ENCODE results near the gene POLR1A.

Gene POLR1A

GRCh38 chr2:86078774-86079545, 26.7 kb downstream of the POLR1A start:
- Mint-ChIP-seq H3K4me1 (ENCODE audit: low read depth) (peaks cover 28% of the 10 kb centered on the region), H3K36me3 (ENCODE audit: low read depth) (peaks cover 98% of the 10 kb centered on the region), H3K27ac (peak overlapping the region; percentile 33)

GRCh38 chr2:86075886-86076285, 29.8 kb downstream of the POLR1A start:
- Mint-ChIP-seq H3K4me3 (no peak overlapping the region), H3K27ac (no peak overlapping the region), H3K36me3 (ENCODE audit: low read depth) (peaks cover 100% of the 10 kb centered on the region), H3K9me3 (no peaks in the 10 kb centered on the region), H3K4me1 (ENCODE audit: low read depth) (peaks cover 26% of the 10 kb centered on the region), H3K27me3 (no peaks in the 10 kb centered on the region)
- no peak for DNase-seq

More at GRCh38 chr2:86078774-86079545, 26.7 kb downstream of the POLR1A start:
- no peak overlapping the region for H3K4me3 Mint-ChIP-seq
- no peak for DNase-seq
- H3K27me3 Mint-ChIP-seq = no peaks in the 10 kb centered on the region
- no peaks in the 10 kb centered on the region for H3K9me3 Mint-ChIP-seq

- DNase-seq = no peak
- Mint-ChIP-seq H3K36me3 (ENCODE audit: low read depth) (peaks cover 100% of the 10 kb centered on the region), H3K4me1 (ENCODE audit: low read depth) (peaks cover 16% of the 10 kb centered on the region), H3K27ac (no peak overlapping the region), H3K4me3 (no peak overlapping the region), H3K27me3 (no peaks in the 10 kb centered on the region), H3K9me3 (no peaks in the 10 kb centered on the region)
Observed at GRCh38 chr2:86074811-86075210, 30.9 kb downstream of the POLR1A start.

- H3K9me3 Mint-ChIP-seq = no peaks in the 10 kb centered on the region
- no peaks in the 10 kb centered on the region for H3K27me3 Mint-ChIP-seq
- DNase-seq = no peak
- H3K4me1 Mint-ChIP-seq (ENCODE audit: low read depth) = peaks cover 15% of the 10 kb centered on the region
- H3K27ac Mint-ChIP-seq = no peak overlapping the region
- H3K36me3 Mint-ChIP-seq (ENCODE audit: low read depth) = peaks cover 100% of the 10 kb centered on the region
- H3K4me3 Mint-ChIP-seq = no peak overlapping the region
Observed at GRCh38 chr2:86074256-86074655, 31.4 kb downstream of the POLR1A start.

GRCh38 chr2:86073225-86073624, 32.5 kb downstream of the POLR1A start:
- Mint-ChIP-seq H3K9me3 (no peaks in the 10 kb centered on the region), H3K27ac (no peak overlapping the region), H3K4me1 (ENCODE audit: low read depth) (peaks cover 17% of the 10 kb centered on the region), H3K27me3 (no peaks in the 10 kb centered on the region), H3K36me3 (ENCODE audit: low read depth) (peaks cover 99% of the 10 kb centered on the region), H3K4me3 (no peak overlapping the region)
- no peak for DNase-seq

GRCh38 chr2:86072271-86072858, 33.3 kb downstream of the POLR1A start:
- DNase-seq = no peak
- Mint-ChIP-seq H3K27ac (no peak overlapping the region), H3K4me3 (no peak overlapping the region), H3K4me1 (ENCODE audit: low read depth) (peaks cover 17% of the 10 kb centered on the region), H3K27me3 (no peaks in the 10 kb centered on the region), H3K9me3 (no peaks in the 10 kb centered on the region), H3K36me3 (ENCODE audit: low read depth) (peaks cover 98% of the 10 kb centered on the region)

GRCh38 chr2:86070868-86071267, 34.8 kb downstream of the POLR1A start:
- Mint-ChIP-seq H3K27ac (no peak overlapping the region), H3K4me1 (ENCODE audit: low read depth) (peaks cover 26% of the 10 kb centered on the region), H3K4me3 (no peak overlapping the region), H3K27me3 (no peaks in the 10 kb centered on the region), H3K36me3 (ENCODE audit: low read depth) (peaks cover 98% of the 10 kb centered on the region), H3K9me3 (no peaks in the 10 kb centered on the region)
- no peak for DNase-seq

- Mint-ChIP-seq H3K9me3 (no peaks in the 10 kb centered on the region), H3K36me3 (ENCODE audit: low read depth) (peaks cover 98% of the 10 kb centered on the region), H3K27me3 (no peaks in the 10 kb centered on the region), H3K4me3 (no peak overlapping the region), H3K4me1 (ENCODE audit: low read depth) (peaks cover 26% of the 10 kb centered on the region), H3K27ac (no peak overlapping the region)
- no peak for DNase-seq
Observed at GRCh38 chr2:86069783-86070339, 35.8 kb downstream of the POLR1A start.

- Mint-ChIP-seq H3K4me1 (ENCODE audit: low read depth) (peaks cover 26% of the 10 kb centered on the region), H3K9me3 (peaks cover 2% of the 10 kb centered on the region), H3K27ac (peak overlapping the region; percentile 62), H3K27me3 (no peaks in the 10 kb centered on the region), H3K4me3 (no peak overlapping the region), H3K36me3 (ENCODE audit: low read depth) (peaks cover 98% of the 10 kb centered on the region)
- no peak for DNase-seq
Observed at GRCh38 chr2:86069091-86069685, 36.5 kb downstream of the POLR1A start.

- Mint-ChIP-seq H3K4me3 (no peak overlapping the region), H3K36me3 (ENCODE audit: low read depth) (peaks cover 98% of the 10 kb centered on the region), H3K27ac (no peak overlapping the region), H3K27me3 (no peaks in the 10 kb centered on the region), H3K9me3 (peaks cover 5% of the 10 kb centered on the region), H3K4me1 (ENCODE audit: low read depth) (peaks cover 26% of the 10 kb centered on the region)
- no peak for DNase-seq
Observed at GRCh38 chr2:86068648-86069047, 37.0 kb downstream of the POLR1A start.

- Mint-ChIP-seq H3K36me3 (ENCODE audit: low read depth) (peaks cover 98% of the 10 kb centered on the region), H3K27me3 (no peaks in the 10 kb centered on the region), H3K9me3 (peaks cover 5% of the 10 kb centered on the region), H3K4me3 (no peak overlapping the region), H3K27ac (peak overlapping the region; percentile 16), H3K4me1 (ENCODE audit: low read depth) (peaks cover 26% of the 10 kb centered on the region)
- peak; percentile 54 for DNase-seq
Observed at GRCh38 chr2:86068136-86068588, 37.5 kb downstream of the POLR1A start.

GRCh38 chr2:86066915-86067314, 38.8 kb downstream of the POLR1A start:
- H3K4me1 Mint-ChIP-seq (ENCODE audit: low read depth) = peaks cover 26% of the 10 kb centered on the region
- peaks cover 97% of the 10 kb centered on the region for H3K36me3 Mint-ChIP-seq (ENCODE audit: low read depth)
- peak overlapping the region; percentile 71 for H3K27ac Mint-ChIP-seq
- H3K9me3 Mint-ChIP-seq = peaks cover 5% of the 10 kb centered on the region
- no peaks in the 10 kb centered on the region for H3K27me3 Mint-ChIP-seq
- H3K4me3 Mint-ChIP-seq = no peak overlapping the region
- no peak for DNase-seq

GRCh38 chr2:86066007-86066578, 39.6 kb downstream of the POLR1A start:
- H3K4me3 Mint-ChIP-seq = no peak overlapping the region
- DNase-seq = no peak
- H3K36me3 Mint-ChIP-seq (ENCODE audit: low read depth) = peaks cover 97% of the 10 kb centered on the region
- peaks cover 26% of the 10 kb centered on the region for H3K4me1 Mint-ChIP-seq (ENCODE audit: low read depth)
- no peak overlapping the region for H3K27ac Mint-ChIP-seq
- H3K27me3 Mint-ChIP-seq = no peaks in the 10 kb centered on the region
- H3K9me3 Mint-ChIP-seq = peaks cover 5% of the 10 kb centered on the region

GRCh38 chr2:86065512-86065911, 40.2 kb downstream of the POLR1A start:
- Mint-ChIP-seq H3K27ac (no peak overlapping the region), H3K4me1 (ENCODE audit: low read depth) (peaks cover 26% of the 10 kb centered on the region), H3K36me3 (ENCODE audit: low read depth) (peaks cover 97% of the 10 kb centered on the region), H3K4me3 (no peak overlapping the region), H3K27me3 (no peaks in the 10 kb centered on the region), H3K9me3 (peaks cover 5% of the 10 kb centered on the region)
- DNase-seq = no peak

Measured in activated T-cell treated with anti-CD3 and anti-CD28 coated beads, Interleukin-2, amount 50 U/mL, for 24 hours (primary cell).